K562 (cell line): Measurements from ENCODE around the gene GAPVD1. TPM values are rescaled to one million over a fixed set of nuclear protein-coding genes. Genes with fewer than 3 reads are reported as not detected.

Experiments used
- NR2C1 ChIP-seq, 2 experiments: fragments of 450-650 bp; IDR thresholded peaks; 2 replicates each; pipeline ENCODE4 v1.6.1; 2017; ENCODE audit warnings: mild to moderate bottlenecking in 2 of 2, antibody characterized with exemption in 1 of 2, inconsistent platforms in 1 of 2, missing compliant biosample characterization in 1 of 2, missing genetic modification characterization in 1 of 2
- PHTF2 ChIP-seq: fragments of 250-450 bp; sonication (Bioruptor Pico); IDR thresholded peaks from 2 replicates; pipeline ENCODE4 v1.5.0; 2021; ENCODE audit warnings: mild to moderate bottlenecking
- TEAD1 ChIP-seq, 2 experiments: fragments of 450-650 bp in 1 of 2; sonication (generic) in 1 of 2; formaldehyde crosslinking; IDR thresholded peaks; 2 replicates each; pipeline versions ENCODE4 v1.4.0 to v1.8.0; 2020 to 2022; ENCODE audit warnings: mild to moderate bottlenecking in 2 of 2, missing genetic modification reagents in 1 of 2
- ZNF121 ChIP-seq: sonication (generic); formaldehyde crosslinking; conservative IDR thresholded peaks from 2 replicates; pipeline ENCODE4 v1.8.0; 2022; ENCODE audit warnings: missing genetic modification reagents
- polyA plus RNA-seq, 8 experiments: library from polyadenylated mRNA; depleted of rRNA in 4 of 8; stranded (reverse) in 5 of 8; unstranded in 3 of 8; fragments of >200 nt; fragmentation: Nextera tagmentation in 2 of 8; fragmentation: Illumina TruSeq in 1 of 8; extraction: Ambion mirVana in 2 of 8; extraction: Trizol in 1 of 8; gene quantifications; 2 replicates each; pipeline versions ENCODE4 v1.2.1 to v1.2.3, GENCODE V29; 2011 to 2014; ENCODE audit warnings: inconsistent platforms in 1 of 8, missing spikeins in 1 of 8
- total RNA-seq, 7 experiments: library from RNA; depleted of rRNA in 6 of 7; stranded (reverse); fragments of >200 nt in 6 of 7; fragmentation: Illumina TruSeq in 2 of 7; extraction: Trizol in 2 of 7; gene quantifications; 2 replicates each; pipeline versions ENCODE4 v1.2.1 to v1.2.3, GENCODE V29; 2011 to 2021; ENCODE audit warnings: low replicate concordance in 1 of 7
- TF ChIP-seq, protein P1 (sequence below), 2 experiments: IDR thresholded peaks in 1 of 2; conservative IDR thresholded peaks in 1 of 2; 2 replicates each; pipeline ENCODE4 v1.6.1; 2016; ENCODE audit warnings: low read depth in 2 of 2, mild to moderate bottlenecking in 1 of 2, missing compliant biosample characterization in 1 of 2, missing genetic modification characterization in 1 of 2, moderate library complexity in 1 of 2
- TF ChIP-seq, protein P2 (sequence below): sonication (generic); formaldehyde crosslinking; IDR thresholded peaks from 2 replicates; pipeline ENCODE4 v1.8.0; 2022; ENCODE audit warnings: mild to moderate bottlenecking, missing genetic modification reagents
- TF ChIP-seq, protein P3 (sequence below): fragments of 450-650 bp; IDR thresholded peaks from 2 replicates; pipeline ENCODE4 v1.6.1; 2017; ENCODE audit warnings: antibody characterized with exemption, mild to moderate bottlenecking
- TF ChIP-seq, protein P4 (sequence below): fragments of 250-450 bp; sonication (Bioruptor Pico); IDR thresholded peaks from 2 replicates; pipeline ENCODE4 v1.5.0; 2021; ENCODE audit warnings: mild to moderate bottlenecking, moderate library complexity
- TF ChIP-seq, protein P5 (sequence below): fragments of 450-650 bp; formaldehyde crosslinking; IDR thresholded peaks from 2 replicates; pipeline ENCODE4 v1.4.0; 2020; ENCODE audit warnings: mild to moderate bottlenecking, moderate library complexity

GAPVD1 gene
- total and polyA plus RNA-seq, 9 of the 15 experiments (the other 6 are each of a cell fraction or from before 2014, with no cell fraction given) = 9.5 to 66.1 (median 45.5) TPM

DNA sequence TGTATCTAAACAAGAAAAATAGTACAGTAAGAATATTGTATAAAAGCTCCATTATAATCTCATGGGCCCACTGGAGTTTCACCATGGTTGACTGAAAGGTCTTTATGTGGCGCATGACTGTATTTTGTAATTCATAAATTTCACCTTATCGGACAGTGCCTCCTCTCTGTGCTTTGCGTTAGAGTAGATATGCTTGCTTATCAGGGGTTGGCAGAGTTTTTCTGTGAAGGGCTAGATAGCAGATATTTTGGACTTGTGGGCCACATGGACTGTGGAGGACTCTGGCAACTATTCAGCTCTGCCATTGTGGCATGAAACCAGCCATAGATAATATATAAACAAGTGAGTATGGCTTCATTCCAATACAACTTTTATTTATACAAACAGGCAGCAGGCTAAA lies 23.2 kb downstream of the GAPVD1 start (continued):
- TF ChIP-seq, protein P1, sequence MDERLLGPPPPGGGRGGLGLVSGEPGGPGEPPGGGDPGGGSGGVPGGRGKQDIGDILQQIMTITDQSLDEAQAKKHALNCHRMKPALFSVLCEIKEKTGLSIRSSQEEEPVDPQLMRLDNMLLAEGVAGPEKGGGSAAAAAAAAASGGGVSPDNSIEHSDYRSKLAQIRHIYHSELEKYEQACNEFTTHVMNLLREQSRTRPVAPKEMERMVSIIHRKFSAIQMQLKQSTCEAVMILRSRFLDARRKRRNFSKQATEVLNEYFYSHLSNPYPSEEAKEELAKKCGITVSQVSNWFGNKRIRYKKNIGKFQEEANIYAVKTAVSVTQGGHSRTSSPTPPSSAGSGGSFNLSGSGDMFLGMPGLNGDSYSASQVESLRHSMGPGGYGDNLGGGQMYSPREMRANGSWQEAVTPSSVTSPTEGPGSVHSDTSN (CRISPR knock-in tag; IDR thresholded peaks at IDR 0.05; ENCODE audit: low read depth) = peak; percentile 17; the same call in 1 of the 2 replicates
- TF ChIP-seq, protein P1 (tag; conservative IDR thresholded peaks at IDR 0.05; ENCODE audit: low read depth) = peak; percentile 95
- TF ChIP-seq, protein P2, sequence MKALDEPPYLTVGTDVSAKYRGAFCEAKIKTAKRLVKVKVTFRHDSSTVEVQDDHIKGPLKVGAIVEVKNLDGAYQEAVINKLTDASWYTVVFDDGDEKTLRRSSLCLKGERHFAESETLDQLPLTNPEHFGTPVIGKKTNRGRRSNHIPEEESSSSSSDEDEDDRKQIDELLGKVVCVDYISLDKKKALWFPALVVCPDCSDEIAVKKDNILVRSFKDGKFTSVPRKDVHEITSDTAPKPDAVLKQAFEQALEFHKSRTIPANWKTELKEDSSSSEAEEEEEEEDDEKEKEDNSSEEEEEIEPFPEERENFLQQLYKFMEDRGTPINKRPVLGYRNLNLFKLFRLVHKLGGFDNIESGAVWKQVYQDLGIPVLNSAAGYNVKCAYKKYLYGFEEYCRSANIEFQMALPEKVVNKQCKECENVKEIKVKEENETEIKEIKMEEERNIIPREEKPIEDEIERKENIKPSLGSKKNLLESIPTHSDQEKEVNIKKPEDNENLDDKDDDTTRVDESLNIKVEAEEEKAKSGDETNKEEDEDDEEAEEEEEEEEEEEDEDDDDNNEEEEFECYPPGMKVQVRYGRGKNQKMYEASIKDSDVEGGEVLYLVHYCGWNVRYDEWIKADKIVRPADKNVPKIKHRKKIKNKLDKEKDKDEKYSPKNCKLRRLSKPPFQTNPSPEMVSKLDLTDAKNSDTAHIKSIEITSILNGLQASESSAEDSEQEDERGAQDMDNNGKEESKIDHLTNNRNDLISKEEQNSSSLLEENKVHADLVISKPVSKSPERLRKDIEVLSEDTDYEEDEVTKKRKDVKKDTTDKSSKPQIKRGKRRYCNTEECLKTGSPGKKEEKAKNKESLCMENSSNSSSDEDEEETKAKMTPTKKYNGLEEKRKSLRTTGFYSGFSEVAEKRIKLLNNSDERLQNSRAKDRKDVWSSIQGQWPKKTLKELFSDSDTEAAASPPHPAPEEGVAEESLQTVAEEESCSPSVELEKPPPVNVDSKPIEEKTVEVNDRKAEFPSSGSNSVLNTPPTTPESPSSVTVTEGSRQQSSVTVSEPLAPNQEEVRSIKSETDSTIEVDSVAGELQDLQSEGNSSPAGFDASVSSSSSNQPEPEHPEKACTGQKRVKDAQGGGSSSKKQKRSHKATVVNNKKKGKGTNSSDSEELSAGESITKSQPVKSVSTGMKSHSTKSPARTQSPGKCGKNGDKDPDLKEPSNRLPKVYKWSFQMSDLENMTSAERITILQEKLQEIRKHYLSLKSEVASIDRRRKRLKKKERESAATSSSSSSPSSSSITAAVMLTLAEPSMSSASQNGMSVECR (CRISPR knock-in tag) = no peak
- TF ChIP-seq, protein P3, sequence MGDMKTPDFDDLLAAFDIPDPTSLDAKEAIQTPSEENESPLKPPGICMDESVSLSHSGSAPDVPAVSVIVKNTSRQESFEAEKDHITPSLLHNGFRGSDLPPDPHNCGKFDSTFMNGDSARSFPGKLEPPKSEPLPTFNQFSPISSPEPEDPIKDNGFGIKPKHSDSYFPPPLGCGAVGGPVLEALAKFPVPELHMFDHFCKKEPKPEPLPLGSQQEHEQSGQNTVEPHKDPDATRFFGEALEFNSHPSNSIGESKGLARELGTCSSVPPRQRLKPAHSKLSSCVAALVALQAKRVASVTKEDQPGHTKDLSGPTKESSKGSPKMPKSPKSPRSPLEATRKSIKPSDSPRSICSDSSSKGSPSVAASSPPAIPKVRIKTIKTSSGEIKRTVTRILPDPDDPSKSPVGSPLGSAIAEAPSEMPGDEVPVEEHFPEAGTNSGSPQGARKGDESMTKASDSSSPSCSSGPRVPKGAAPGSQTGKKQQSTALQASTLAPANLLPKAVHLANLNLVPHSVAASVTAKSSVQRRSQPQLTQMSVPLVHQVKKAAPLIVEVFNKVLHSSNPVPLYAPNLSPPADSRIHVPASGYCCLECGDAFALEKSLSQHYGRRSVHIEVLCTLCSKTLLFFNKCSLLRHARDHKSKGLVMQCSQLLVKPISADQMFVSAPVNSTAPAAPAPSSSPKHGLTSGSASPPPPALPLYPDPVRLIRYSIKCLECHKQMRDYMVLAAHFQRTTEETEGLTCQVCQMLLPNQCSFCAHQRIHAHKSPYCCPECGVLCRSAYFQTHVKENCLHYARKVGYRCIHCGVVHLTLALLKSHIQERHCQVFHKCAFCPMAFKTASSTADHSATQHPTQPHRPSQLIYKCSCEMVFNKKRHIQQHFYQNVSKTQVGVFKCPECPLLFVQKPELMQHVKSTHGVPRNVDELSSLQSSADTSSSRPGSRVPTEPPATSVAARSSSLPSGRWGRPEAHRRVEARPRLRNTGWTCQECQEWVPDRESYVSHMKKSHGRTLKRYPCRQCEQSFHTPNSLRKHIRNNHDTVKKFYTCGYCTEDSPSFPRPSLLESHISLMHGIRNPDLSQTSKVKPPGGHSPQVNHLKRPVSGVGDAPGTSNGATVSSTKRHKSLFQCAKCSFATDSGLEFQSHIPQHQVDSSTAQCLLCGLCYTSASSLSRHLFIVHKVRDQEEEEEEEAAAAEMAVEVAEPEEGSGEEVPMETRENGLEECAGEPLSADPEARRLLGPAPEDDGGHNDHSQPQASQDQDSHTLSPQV = peak; percentile 72
- TF ChIP-seq NR2C1 (IDR thresholded peaks at IDR 0.05) (no peak), NR2C1 (tag; IDR thresholded peaks at IDR 0.05) (peak; percentile 80), ZNF121 (CRISPR knock-in tag) (no peak), TEAD1 (CRISPR knock-in tag; IDR thresholded peaks at IDR 0.05) (peak; percentile 71 to 96; a peak in 2 of 4 replicates), PHTF2 (CRISPR knock-in tag) (peak; percentile 80; the same call in 1 of the 2 replicates)
- TF ChIP-seq, protein P4, sequence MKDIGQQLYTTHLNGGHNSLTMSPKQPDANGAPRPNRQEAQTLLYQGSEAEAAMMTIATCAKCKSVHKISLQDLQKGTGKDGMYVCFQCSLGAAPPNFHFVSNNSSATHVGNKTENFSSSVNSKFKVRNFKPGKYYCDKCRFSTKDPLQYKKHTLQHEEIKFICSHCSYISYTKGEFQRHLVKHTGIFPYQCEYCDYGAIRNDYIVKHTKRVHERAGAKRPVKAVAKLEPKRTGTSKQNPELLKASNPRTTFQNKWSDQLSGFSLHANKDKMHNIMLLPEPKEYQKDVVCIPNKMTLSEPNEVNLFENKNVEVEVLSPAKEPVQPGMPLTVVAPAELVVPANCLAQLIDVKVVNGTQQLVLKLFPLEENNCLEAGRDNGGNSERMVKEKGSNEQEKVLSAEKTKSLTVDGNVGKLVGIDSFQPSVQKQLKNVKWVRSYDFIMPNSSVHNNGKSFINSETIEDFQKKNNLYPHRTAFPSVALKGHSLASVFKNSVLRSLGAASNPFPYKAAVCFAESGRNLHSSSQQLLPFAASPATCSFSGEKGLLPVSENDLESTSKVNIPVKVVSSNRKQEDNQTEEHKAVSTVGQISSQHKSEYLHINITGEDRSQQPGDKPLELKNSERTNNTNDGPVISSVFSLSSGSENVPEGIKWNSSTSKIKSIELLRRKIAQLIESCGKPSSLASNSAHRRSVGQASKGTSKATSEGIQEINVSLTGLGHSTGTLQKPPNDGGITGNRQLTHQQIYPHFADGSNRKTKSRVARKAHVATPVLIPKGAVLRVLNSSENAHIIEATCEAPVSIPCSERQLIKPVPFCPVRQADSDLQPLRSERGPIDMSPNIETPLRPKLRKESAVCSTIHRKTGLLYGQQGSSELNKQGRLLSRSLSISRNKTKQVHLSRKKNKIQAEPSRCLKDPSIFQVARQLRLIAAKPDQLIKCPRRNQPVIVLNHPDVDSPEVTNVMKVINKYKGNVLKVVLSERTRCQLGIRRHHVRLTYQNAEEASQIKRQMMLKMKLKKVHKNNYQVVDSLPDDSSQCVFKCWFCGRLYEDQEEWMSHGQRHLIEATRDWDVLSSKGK = no peak
- TF ChIP-seq, protein P5, sequence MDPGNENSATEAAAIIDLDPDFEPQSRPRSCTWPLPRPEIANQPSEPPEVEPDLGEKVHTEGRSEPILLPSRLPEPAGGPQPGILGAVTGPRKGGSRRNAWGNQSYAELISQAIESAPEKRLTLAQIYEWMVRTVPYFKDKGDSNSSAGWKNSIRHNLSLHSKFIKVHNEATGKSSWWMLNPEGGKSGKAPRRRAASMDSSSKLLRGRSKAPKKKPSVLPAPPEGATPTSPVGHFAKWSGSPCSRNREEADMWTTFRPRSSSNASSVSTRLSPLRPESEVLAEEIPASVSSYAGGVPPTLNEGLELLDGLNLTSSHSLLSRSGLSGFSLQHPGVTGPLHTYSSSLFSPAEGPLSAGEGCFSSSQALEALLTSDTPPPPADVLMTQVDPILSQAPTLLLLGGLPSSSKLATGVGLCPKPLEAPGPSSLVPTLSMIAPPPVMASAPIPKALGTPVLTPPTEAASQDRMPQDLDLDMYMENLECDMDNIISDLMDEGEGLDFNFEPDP (CRISPR knock-in tag) = no peak
